ENCODE measurements around the gene NEO1.
"Not testable (repeated sequence)": the region's sequence is repeated elsewhere in the genome, so short reads cannot be mapped to it uniquely, and the experiment has no call there.

Gene NEO1

GRCh38 chr15:73265536-73266153, 213.4 kb downstream of the NEO1 start:
- DNase-seq (ENCODE audit: low read depth, low spot score): peak; percentile 35

GRCh38 chr15:73268457-73268856, 216.2 kb downstream of the NEO1 start:
- DNase-seq (ENCODE audit: low read depth, low spot score): no peak

- no peak for DNase-seq (ENCODE audit: low read depth, low spot score)
Measured at GRCh38 chr15:73270366-73271097, 218.3 kb downstream of the NEO1 start.

- peak; percentile 20 for DNase-seq (ENCODE audit: low read depth, low spot score)
Measured at GRCh38 chr15:73273181-73274002, 221.1 kb downstream of the NEO1 start.

GRCh38 chr15:73275862-73276261, 223.6 kb downstream of the NEO1 start:
- no peak for DNase-seq (ENCODE audit: low read depth, low spot score)

- DNase-seq (ENCODE audit: low read depth, low spot score): no peak
Measured at GRCh38 chr15:73282567-73283365, 230.5 kb downstream of the NEO1 start.

GRCh38 chr15:73283366-73283962, 231.2 kb downstream of the NEO1 start:
- no peak for DNase-seq (ENCODE audit: low read depth, low spot score)

GRCh38 chr15:73284090-73284716, 231.9 kb downstream of the NEO1 start:
- no peak for DNase-seq (ENCODE audit: low read depth, low spot score)

GRCh38 chr15:73286311-73286710, 234.0 kb downstream of the NEO1 start:
- DNase-seq (ENCODE audit: low read depth, low spot score): no peak

- DNase-seq (ENCODE audit: low read depth, low spot score): no peak
Measured at GRCh38 chr15:73287019-73287418, 234.8 kb downstream of the NEO1 start.

- no peak for DNase-seq (ENCODE audit: low read depth, low spot score)
Measured at GRCh38 chr15:73291441-73291840, 239.2 kb downstream of the NEO1 start.

GRCh38 chr15:73293773-73294172, 241.5 kb downstream of the NEO1 start:
- no peak for DNase-seq (ENCODE audit: low read depth, low spot score)

- no peak for DNase-seq (ENCODE audit: low read depth, low spot score)
Measured at GRCh38 chr15:73295630-73296286, 243.5 kb downstream of the NEO1 start.

GRCh38 chr15:73296609-73297353, 244.5 kb downstream of the NEO1 start:
- DNase-seq (ENCODE audit: low read depth, low spot score): no peak

GRCh38 chr15:73298522-73299245, 246.4 kb downstream of the NEO1 start:
- no peak for DNase-seq (ENCODE audit: low read depth, low spot score)

GRCh38 chr15:73300286-73300685, 248.0 kb downstream of the NEO1 start:
- not testable (repeated sequence) for DNase-seq (ENCODE audit: low read depth, low spot score)

GRCh38 chr15:73303636-73304035, 251.4 kb downstream of the NEO1 start:
- no peak for DNase-seq (ENCODE audit: low read depth, low spot score)

- DNase-seq (ENCODE audit: low read depth, low spot score): peak; percentile 47
Measured at GRCh38 chr15:73305331-73306211, 253.3 kb downstream of the NEO1 start.

All from iPS DF 19.7 (cell line).